ENCODE measurements around the gene POU2F2.
"Not testable (repeated sequence)": the region's sequence is repeated elsewhere in the genome, so short reads cannot be mapped to it uniquely, and the experiment has no call there.

Gene POU2F2

GRCh38 chr19:42124386-42124901 lies 7.8 kb downstream of the POU2F2 start:
- DNase-seq: no peak

- no peak for DNase-seq
Observed at GRCh38 chr19:42123765-42124164, 8.5 kb downstream of the POU2F2 start.

- peak; percentile 60 for DNase-seq
Observed at GRCh38 chr19:42122691-42123607, 9.3 kb downstream of the POU2F2 start.

- DNase-seq: peak; percentile 72
Observed at GRCh38 chr19:42121656-42122069, 10.6 kb downstream of the POU2F2 start.

- DNase-seq: no peak
Observed at GRCh38 chr19:42121036-42121621, 11.1 kb downstream of the POU2F2 start.

GRCh38 chr19:42120276-42120980 lies 11.8 kb downstream of the POU2F2 start:
- no peak for DNase-seq

GRCh38 chr19:42117076-42117475 lies 15.2 kb downstream of the POU2F2 start:
- no peak for DNase-seq

- DNase-seq: no peak
Observed at GRCh38 chr19:42116308-42117075, 15.8 kb downstream of the POU2F2 start.

GRCh38 chr19:42115705-42116104 lies 16.5 kb downstream of the POU2F2 start:
- no peak for DNase-seq

- DNase-seq: no peak
Observed at GRCh38 chr19:42115219-42115618, 17.0 kb downstream of the POU2F2 start.

- DNase-seq: no peak
Observed at GRCh38 chr19:42114412-42114811, 17.8 kb downstream of the POU2F2 start.

GRCh38 chr19:42113641-42114348 lies 18.5 kb downstream of the POU2F2 start:
- DNase-seq: no peak

GRCh38 chr19:42111811-42112210 lies 20.4 kb downstream of the POU2F2 start:
- DNase-seq: no peak

- DNase-seq: no peak
Observed at GRCh38 chr19:42111384-42111783, 20.9 kb downstream of the POU2F2 start.

GRCh38 chr19:42110658-42111057 lies 21.6 kb downstream of the POU2F2 start:
- no peak for DNase-seq

GRCh38 chr19:42109896-42110295 lies 22.4 kb downstream of the POU2F2 start:
- DNase-seq: no peak

- peak; percentile 85 for DNase-seq
Observed at GRCh38 chr19:42108527-42109389, 23.5 kb downstream of the POU2F2 start.

GRCh38 chr19:42105368-42105767 lies 26.9 kb downstream of the POU2F2 start:
- no peak for DNase-seq

GRCh38 chr19:42102877-42103276 lies 29.4 kb downstream of the POU2F2 start:
- DNase-seq: no peak

- DNase-seq: not testable (repeated sequence)
Observed at GRCh38 chr19:42100241-42100640, 32.0 kb downstream of the POU2F2 start.

GRCh38 chr19:42099336-42099925 lies 32.8 kb downstream of the POU2F2 start:
- no peak for DNase-seq

Data from activated CD4-positive, CD25-positive, alpha-beta regulatory T cell treated with anti-CD3 and anti-CD28 coated beads, Interleukin-2, amount 50 U/mL, for 72 hours (primary cell).